GM12801 (cell line): ENCODE results near the gene NOVA2.

ENCODE experiments used
- CTCF ChIP-seq: IDR thresholded peaks from one replicate; pipeline ENCODE4 v1.5.1; 2011; ENCODE audit warnings: control low read depth; ENCODE audit not compliant: insufficient read length; ENCODE audit errors: extremely low read depth

NOVA2 gene

GRCh38 chr19:45889210-45889885, 84.3 kb downstream of the NOVA2 start:
- TF ChIP-seq CTCF: no peak

- no peak for TF ChIP-seq CTCF
These were observed 86.4 kb downstream of the NOVA2 start for GRCh38 chr19:45887200-45887710.

- TF ChIP-seq CTCF: no peak
These were observed 87.1 kb downstream of the NOVA2 start for GRCh38 chr19:45886427-45887199.

GRCh38 chr19:45885556-45886426, 87.9 kb downstream of the NOVA2 start, which contains the start of gene IRF2BP1:
Gene IRF2BP1 (minus strand): TSS chr19:45886141. CDS start chr19:45885774, 367 bp downstream.
- no peak for TF ChIP-seq CTCF

GRCh38 chr19:45884682-45885555, 88.7 kb downstream of the NOVA2 start:
- no peak for TF ChIP-seq CTCF

- TF ChIP-seq CTCF: no peak
These were observed 89.6 kb downstream of the NOVA2 start for GRCh38 chr19:45883881-45884681.
